Measurements from ENCODE around the gene COPG2. TPM values are rescaled to one million over a fixed set of nuclear protein-coding genes. Genes with fewer than 3 reads are reported as not detected.

Gene COPG2
- total and polyA plus RNA-seq, 2 donors (not counting 1 experiment from before 2014, with no cell fraction given): 47.8 to 52.4 TPM

DNA sequence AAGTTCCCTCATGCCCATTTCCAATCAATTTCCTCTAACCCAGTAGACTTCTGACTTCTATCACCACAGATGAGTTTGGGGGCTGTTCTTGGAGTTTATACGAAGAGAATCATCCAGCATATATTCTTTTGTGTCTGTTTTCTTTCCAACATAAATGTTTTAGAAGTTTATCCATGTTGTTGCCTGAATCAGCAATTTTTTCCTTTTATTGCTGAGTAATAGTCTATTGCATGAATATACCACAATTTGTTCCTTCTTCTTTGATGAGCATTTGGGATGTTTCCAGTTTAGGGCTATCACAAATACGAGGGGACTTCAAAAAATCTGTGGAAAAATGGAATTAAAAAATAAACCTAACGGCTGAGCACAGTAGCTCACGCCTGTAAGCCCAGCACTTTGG lies 26.2 kb downstream of the COPG2 start:
- no peaks in the 10 kb centered on the region for H3K79me2 ChIP-seq (ENCODE audit: control insufficient read depth, insufficient read depth, low read length)
- H2AFZ ChIP-seq (ENCODE audit: low read length): no peak overlapping the region
- H3K4me1 ChIP-seq (ENCODE audit: control insufficient read depth, extremely low read depth, insufficient read depth, low read length): no peaks in the 10 kb centered on the region
- DNase-seq (ENCODE audit: low read depth in 2 of 2): no peak
- no peaks in the 10 kb centered on the region for H4K20me1 ChIP-seq (ENCODE audit: control insufficient read depth, extremely low read depth, insufficient read depth, low read length)
- H3K9me3 ChIP-seq (ENCODE audit: control insufficient read depth, insufficient read depth, low read depth, low read length): no peaks in the 10 kb centered on the region
- H3K4me2 ChIP-seq (ENCODE audit: extremely low read depth, insufficient read depth, low read length): no peak overlapping the region
- H3K4me3 ChIP-seq (replicated peaks in 1 of 4; ENCODE audit: control extremely low read depth in 1 of 4, insufficient read depth in 1 of 4, low read depth in 3 of 4, low read length in 4 of 4): no peak overlapping the region
- peaks cover 1% of the 10 kb centered on the region for H3K36me3 ChIP-seq (ENCODE audit: control insufficient read depth, insufficient read depth, low read length)
- no peaks in the 10 kb centered on the region for H3K27me3 ChIP-seq (ENCODE audit: control insufficient read depth, insufficient read depth, low read length)
- H3K27ac ChIP-seq (ENCODE audit: insufficient read depth, low read length): no peak overlapping the region
- TF ChIP-seq, protein P1, sequence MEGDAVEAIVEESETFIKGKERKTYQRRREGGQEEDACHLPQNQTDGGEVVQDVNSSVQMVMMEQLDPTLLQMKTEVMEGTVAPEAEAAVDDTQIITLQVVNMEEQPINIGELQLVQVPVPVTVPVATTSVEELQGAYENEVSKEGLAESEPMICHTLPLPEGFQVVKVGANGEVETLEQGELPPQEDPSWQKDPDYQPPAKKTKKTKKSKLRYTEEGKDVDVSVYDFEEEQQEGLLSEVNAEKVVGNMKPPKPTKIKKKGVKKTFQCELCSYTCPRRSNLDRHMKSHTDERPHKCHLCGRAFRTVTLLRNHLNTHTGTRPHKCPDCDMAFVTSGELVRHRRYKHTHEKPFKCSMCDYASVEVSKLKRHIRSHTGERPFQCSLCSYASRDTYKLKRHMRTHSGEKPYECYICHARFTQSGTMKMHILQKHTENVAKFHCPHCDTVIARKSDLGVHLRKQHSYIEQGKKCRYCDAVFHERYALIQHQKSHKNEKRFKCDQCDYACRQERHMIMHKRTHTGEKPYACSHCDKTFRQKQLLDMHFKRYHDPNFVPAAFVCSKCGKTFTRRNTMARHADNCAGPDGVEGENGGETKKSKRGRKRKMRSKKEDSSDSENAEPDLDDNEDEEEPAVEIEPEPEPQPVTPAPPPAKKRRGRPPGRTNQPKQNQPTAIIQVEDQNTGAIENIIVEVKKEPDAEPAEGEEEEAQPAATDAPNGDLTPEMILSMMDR (conservative IDR thresholded peaks at IDR 0.05 in 1 of 2, IDR thresholded peaks at IDR 0.05 in 1 of 2; ENCODE audit: low read depth in 1 of 2, low read length in 2 of 2): no peak
- TF ChIP-seq EZH2 (IDR thresholded peaks at IDR 0.05; ENCODE audit: low read length, missing control alignments): no peak
- no peak overlapping the region for H3K9ac ChIP-seq (ENCODE audit: insufficient read depth, low read length)

- Histone ChIP-seq H3K36me3 (ENCODE audit: control insufficient read depth, insufficient read depth, low read length) (peaks cover 1% of the 10 kb centered on the region), H2AFZ (ENCODE audit: low read length) (no peak overlapping the region), H3K4me2 (ENCODE audit: extremely low read depth, insufficient read depth, low read length) (no peak overlapping the region), H3K27ac (ENCODE audit: insufficient read depth, low read length) (no peak overlapping the region), H3K4me3 (replicated peaks in 1 of 4; ENCODE audit: control extremely low read depth in 1 of 4, insufficient read depth in 1 of 4, low read depth in 3 of 4, low read length in 4 of 4) (no peak overlapping the region), H3K79me2 (ENCODE audit: control insufficient read depth, insufficient read depth, low read length) (no peaks in the 10 kb centered on the region), H3K27me3 (ENCODE audit: control insufficient read depth, insufficient read depth, low read length) (no peaks in the 10 kb centered on the region), H4K20me1 (ENCODE audit: control insufficient read depth, extremely low read depth, insufficient read depth, low read length) (no peaks in the 10 kb centered on the region), H3K4me1 (ENCODE audit: control insufficient read depth, extremely low read depth, insufficient read depth, low read length) (no peaks in the 10 kb centered on the region), H3K9ac (ENCODE audit: insufficient read depth, low read length) (no peak overlapping the region), H3K9me3 (ENCODE audit: control insufficient read depth, insufficient read depth, low read depth, low read length) (no peaks in the 10 kb centered on the region)
- DNase-seq (ENCODE audit: low read depth in 2 of 2): no peak
- TF ChIP-seq EZH2 (IDR thresholded peaks at IDR 0.05; ENCODE audit: low read length, missing control alignments): no peak
- TF ChIP-seq, protein P1 (conservative IDR thresholded peaks at IDR 0.05 in 1 of 2, IDR thresholded peaks at IDR 0.05 in 1 of 2; ENCODE audit: low read depth in 1 of 2, low read length in 2 of 2): no peak
Observed at GRCh38 chr7:130641497-130641896, 27.1 kb downstream of the COPG2 start.

GRCh38 chr7:130641040-130641439 lies 27.5 kb downstream of the COPG2 start:
- no peaks in the 10 kb centered on the region for H4K20me1 ChIP-seq (ENCODE audit: control insufficient read depth, extremely low read depth, insufficient read depth, low read length)
- no peak for DNase-seq (ENCODE audit: low read depth in 2 of 2)
- no peak overlapping the region for H3K4me2 ChIP-seq (ENCODE audit: extremely low read depth, insufficient read depth, low read length)
- no peaks in the 10 kb centered on the region for H3K9me3 ChIP-seq (ENCODE audit: control insufficient read depth, insufficient read depth, low read depth, low read length)
- no peak overlapping the region for H2AFZ ChIP-seq (ENCODE audit: low read length)
- no peak overlapping the region for H3K27ac ChIP-seq (ENCODE audit: insufficient read depth, low read length)
- H3K9ac ChIP-seq (ENCODE audit: insufficient read depth, low read length): no peak overlapping the region
- no peaks in the 10 kb centered on the region for H3K79me2 ChIP-seq (ENCODE audit: control insufficient read depth, insufficient read depth, low read length)
- H3K27me3 ChIP-seq (ENCODE audit: control insufficient read depth, insufficient read depth, low read length): no peaks in the 10 kb centered on the region
- no peak for TF ChIP-seq EZH2 (IDR thresholded peaks at IDR 0.05; ENCODE audit: low read length, missing control alignments)
- no peak overlapping the region for H3K4me3 ChIP-seq (replicated peaks in 1 of 4; ENCODE audit: control extremely low read depth in 1 of 4, insufficient read depth in 1 of 4, low read depth in 3 of 4, low read length in 4 of 4)
- peaks cover 1% of the 10 kb centered on the region for H3K36me3 ChIP-seq (ENCODE audit: control insufficient read depth, insufficient read depth, low read length)
- H3K4me1 ChIP-seq (ENCODE audit: control insufficient read depth, extremely low read depth, insufficient read depth, low read length): no peaks in the 10 kb centered on the region

Data from fibroblast of lung (primary cell).